Hepatocyte (in vitro differentiated cells): ENCODE results near the gene BMP7. TPM values are rescaled to one million over a fixed set of nuclear protein-coding genes. Genes with fewer than 3 reads are reported as not detected.
"Not testable (repeated sequence)": the region's sequence is repeated elsewhere in the genome, so short reads cannot be mapped to it uniquely, and the experiment has no call there.

Experiments
- DNase-seq: peaks from one replicate; pipeline ENCODE4 v3.0.0-alpha.2; 2016; ENCODE audit warnings: low spot score
- H2AFZ ChIP-seq: fragments of 200-600 bp; sonication (generic); 2 replicates; pipeline ENCODE4 v1.6.0; 2016; ENCODE audit warnings: antibody characterized with exemption, mild to moderate bottlenecking
- H3K27ac ChIP-seq: fragments of 200-600 bp; sonication (generic); 2 replicates; pipeline ENCODE4 v1.5.1; 2016; ENCODE audit warnings: mild to moderate bottlenecking
- H3K27me3 ChIP-seq: fragments of 200-600 bp; sonication (generic); 2 replicates; pipeline ENCODE4 v1.6.1; 2016
- H3K36me3 ChIP-seq: fragments of 200-600 bp; sonication (generic); replicated peaks from 2 replicates; pipeline ENCODE4 v1.5.1; 2016; ENCODE audit warnings: low read depth; ENCODE audit not compliant: insufficient read depth
- H3K4me1 ChIP-seq: fragments of 200-600 bp; sonication (generic); 2 replicates; pipeline ENCODE4 v1.5.1; 2016; ENCODE audit warnings: mild to moderate bottlenecking, moderate library complexity; ENCODE audit not compliant: insufficient read depth
- H3K4me2 ChIP-seq: fragments of 200-600 bp; sonication (generic); 2 replicates; pipeline ENCODE4 v1.6.0; 2016
- H3K4me3 ChIP-seq: fragments of 200-600 bp; sonication (generic); 2 replicates; pipeline ENCODE4 v1.5.1; 2016; ENCODE audit warnings: mild to moderate bottlenecking
- H3K79me2 ChIP-seq: fragments of 200-600 bp; sonication (generic); 2 replicates; pipeline ENCODE4 v1.6.0; 2017; ENCODE audit warnings: mild to moderate bottlenecking
- H3K9me2 ChIP-seq: fragments of 200-600 bp; sonication (generic); replicated peaks from 2 replicates; pipeline ENCODE4 v1.6.0; 2017; ENCODE audit warnings: mild to moderate bottlenecking; ENCODE audit not compliant: insufficient read depth
- H3K9me3 ChIP-seq: fragments of 200-600 bp; sonication (generic); 2 replicates; pipeline ENCODE4 v1.5.1; 2016; ENCODE audit warnings: low read depth, mild to moderate bottlenecking
- H4K20me1 ChIP-seq: fragments of 200-600 bp; sonication (generic); 2 replicates; pipeline ENCODE4 v1.6.0; 2016; ENCODE audit warnings: mild to moderate bottlenecking; ENCODE audit not compliant: insufficient read depth, poor library complexity, severe bottlenecking
- CTCF ChIP-seq: fragments of 200-600 bp; sonication (generic); IDR thresholded peaks from 2 replicates; pipeline ENCODE4 v1.5.1; 2016; ENCODE audit warnings: antibody characterized with exemption, mild to moderate bottlenecking; ENCODE audit not compliant: poor library complexity
- EZH2 ChIP-seq: fragments of 200-600 bp; sonication (generic); IDR thresholded peaks from 2 replicates; pipeline ENCODE4 v1.6.1; 2016; ENCODE audit warnings: antibody characterized with exemption, mild to moderate bottlenecking, borderline replicate concordance
- EZH2phosphoT487 ChIP-seq: fragments of 200-600 bp; sonication (generic); IDR thresholded peaks from one replicate; pipeline ENCODE4 v1.6.1; 2018; ENCODE audit warnings: antibody characterized with exemption, mild to moderate bottlenecking, low read depth, moderate library complexity; ENCODE audit not compliant: unreplicated experiment, severe bottlenecking
- WGBS: methylation state at CpG from one replicate; pipeline ENCODE4 v1.1.6; 2016; ENCODE audit warnings: low lambda C conversion rate; ENCODE audit errors: missing lambda C conversion rate; 5-methylcytosine and 5-hydroxymethylcytosine counted together
- polyA plus RNA-seq: library from polyadenylated mRNA; unstranded; fragments of >200 nt; fragmentation: Nextera tagmentation; extraction: Ambion mirVana; gene quantifications from 2 replicates; pipeline ENCODE4 v1.2.1, GENCODE V29; 2016
- total RNA-seq: library from RNA; depleted of rRNA; stranded (reverse); fragments of >200 nt; gene quantifications from 2 replicates; pipeline ENCODE4 v1.2.3, GENCODE V29; 2014

Gene BMP7
- total and polyA plus RNA-seq, 2 experiments from 2014 or later, result 9.1 to 14.8 TPM

GRCh38 chr20:57158474-57158873 is 108.0 kb downstream of the BMP7 start:
- no peak for DNase-seq
- no peaks in the 10 kb centered on the region for H3K9me3 ChIP-seq
- no peaks in the 10 kb centered on the region for H3K4me1 ChIP-seq
- TF ChIP-seq EZH2 (no peak), EZH2phosphoT487 (no peak), CTCF (no peak)
- H3K4me3 ChIP-seq, result no peak overlapping the region
- 91% methylated on average over 7 of the region's 7 CpGs for WGBS
- H3K79me2 ChIP-seq, result no peaks in the 10 kb centered on the region
- no peaks in the 10 kb centered on the region for H4K20me1 ChIP-seq
- H3K4me2 ChIP-seq, result no peak overlapping the region
- H3K9me2 ChIP-seq, result no peaks in the 10 kb centered on the region
- H3K27me3 ChIP-seq, result no peaks in the 10 kb centered on the region
- no peaks in the 10 kb centered on the region for H3K36me3 ChIP-seq
- H3K27ac ChIP-seq, result no peak overlapping the region
- no peak overlapping the region for H2AFZ ChIP-seq

DNA sequence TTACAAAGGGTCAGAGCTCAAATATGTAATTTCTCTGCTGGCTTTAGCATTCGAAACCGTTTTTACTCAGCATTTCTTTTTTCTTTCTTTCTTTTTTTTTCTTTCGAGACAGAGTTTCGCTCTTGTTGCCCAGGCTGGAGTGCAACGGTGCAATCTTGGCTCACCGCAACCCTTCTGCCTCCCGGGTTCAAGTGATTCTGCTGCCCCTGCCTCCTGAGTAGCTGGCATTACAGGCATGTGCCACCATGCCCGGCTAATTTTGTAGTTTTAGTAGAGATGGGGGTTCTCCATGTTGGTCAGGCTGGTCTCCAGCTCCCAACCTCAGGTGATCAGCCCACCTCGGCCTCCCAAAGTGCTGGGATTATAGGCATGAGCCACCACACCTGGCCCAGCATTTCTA is 108.7 kb downstream of the BMP7 start:
- WGBS, result 90% methylated on average over 9 of the region's 9 CpGs

DNA sequence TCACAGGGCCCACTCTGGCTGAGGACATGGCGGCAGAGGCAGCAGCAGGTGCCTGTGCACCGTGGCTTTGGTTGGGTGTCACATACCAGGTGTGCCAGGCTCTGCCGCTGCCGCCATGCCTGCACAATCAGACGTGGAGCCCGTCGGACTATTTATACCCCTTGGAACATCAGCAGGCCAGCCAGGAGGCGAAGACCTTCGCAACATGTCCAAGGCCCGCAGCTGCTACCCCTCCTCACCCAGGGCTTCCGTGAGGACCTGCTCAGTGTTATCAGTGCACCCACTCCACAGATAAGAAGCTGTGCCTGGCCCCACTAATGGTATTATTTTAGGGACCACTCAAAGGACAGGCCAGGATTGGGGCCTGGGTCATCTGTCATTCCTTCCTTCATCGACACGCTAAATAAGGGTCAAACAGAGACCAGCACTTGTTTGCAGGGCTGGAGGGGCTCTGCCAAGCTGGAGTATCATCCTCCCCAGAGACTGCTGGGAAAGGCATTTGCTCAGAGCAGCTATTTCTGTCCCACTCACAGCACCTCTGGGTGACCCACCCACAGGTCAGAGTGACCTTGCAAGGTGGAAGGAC is 109.2 kb downstream of the BMP7 start:
- WGBS, result 95% methylated on average over 13 of the region's 13 CpGs
- TF ChIP-seq EZH2 (no peak), EZH2phosphoT487 (no peak), CTCF (no peak)
- H3K9me3 ChIP-seq, result no peaks in the 10 kb centered on the region
- H2AFZ ChIP-seq, result no peak overlapping the region
- no peak overlapping the region for H3K4me2 ChIP-seq
- H3K9me2 ChIP-seq, result no peaks in the 10 kb centered on the region
- H3K4me1 ChIP-seq, result no peaks in the 10 kb centered on the region
- H4K20me1 ChIP-seq, result no peaks in the 10 kb centered on the region
- no peak for DNase-seq
- H3K79me2 ChIP-seq, result no peaks in the 10 kb centered on the region
- no peak overlapping the region for H3K4me3 ChIP-seq
- H3K27me3 ChIP-seq, result no peaks in the 10 kb centered on the region
- no peaks in the 10 kb centered on the region for H3K36me3 ChIP-seq
- no peak overlapping the region for H3K27ac ChIP-seq

More for the DNA sequence above, 108.7 kb downstream of the BMP7 start:
- H3K27me3 ChIP-seq, H4K20me1 ChIP-seq, H2AFZ ChIP-seq, H3K4me1 ChIP-seq, H3K9me3 ChIP-seq, H3K4me2 ChIP-seq, H3K27ac ChIP-seq, DNase-seq, H3K9me2 ChIP-seq, H3K36me3 ChIP-seq, H3K4me3 ChIP-seq, H3K79me2 ChIP-seq: not testable (repeated sequence)

DNA sequence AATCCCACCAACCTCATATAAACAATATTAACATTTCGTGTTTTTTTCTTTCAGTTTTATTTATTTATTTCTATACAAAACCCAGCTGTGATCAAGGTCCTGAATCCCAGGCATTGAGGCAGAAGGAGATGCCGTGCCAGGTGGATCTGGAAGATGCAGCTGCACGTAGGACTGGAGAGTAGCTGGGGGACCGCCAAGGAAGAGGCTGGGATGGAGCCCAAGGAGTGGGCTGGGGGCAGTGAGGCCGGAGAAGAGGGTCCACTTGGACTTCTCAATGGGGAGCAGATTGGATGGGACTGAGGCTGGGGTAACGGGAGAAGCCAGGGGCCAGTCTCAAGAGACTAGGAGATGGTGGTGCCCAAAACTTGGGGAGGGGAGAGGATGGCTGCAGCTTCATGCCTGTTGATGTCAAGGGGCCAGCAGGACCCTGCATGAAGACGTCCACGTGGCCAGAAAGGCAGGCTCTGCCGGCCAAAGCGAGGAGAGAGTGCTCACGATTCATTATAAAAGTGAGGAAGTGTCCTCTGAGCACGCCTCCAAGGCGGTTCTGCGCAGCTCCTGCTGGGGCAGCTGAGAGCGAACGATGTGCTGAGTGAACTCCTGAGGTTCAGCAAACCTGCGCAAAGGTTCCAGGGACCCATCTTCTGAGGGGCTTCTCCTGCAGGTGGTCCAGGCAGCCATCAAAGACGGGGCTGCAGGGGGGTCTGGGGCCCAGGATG is 110.3 kb downstream of the BMP7 start:
- H4K20me1 ChIP-seq, result no peaks in the 10 kb centered on the region
- H3K79me2 ChIP-seq, result no peaks in the 10 kb centered on the region
- no peak overlapping the region for H2AFZ ChIP-seq
- H3K27me3 ChIP-seq, result no peaks in the 10 kb centered on the region
- H3K4me2 ChIP-seq, result no peak overlapping the region
- no peaks in the 10 kb centered on the region for H3K4me1 ChIP-seq
- no peak for TF ChIP-seq CTCF
- H3K9me2 ChIP-seq, result no peaks in the 10 kb centered on the region
- DNase-seq, result no peak
- no peak overlapping the region for H3K4me3 ChIP-seq
- WGBS, result 89% methylated on average over 18 of the region's 18 CpGs
- H3K9me3 ChIP-seq, result no peaks in the 10 kb centered on the region
- no peak overlapping the region for H3K27ac ChIP-seq
- no peaks in the 10 kb centered on the region for H3K36me3 ChIP-seq
